Osteoblast (primary cell): Measurements from ENCODE around the gene KRTCAP2. TPM values are rescaled to one million over a fixed set of nuclear protein-coding genes. Genes with fewer than 3 reads are reported as not detected.

Source experiments
- DNase-seq: peaks from one replicate; pipeline ENCODE4 v3.0.0; 2011; ENCODE audit warnings: low spot score, mixed read lengths; ENCODE audit not compliant: insufficient read length; ENCODE audit errors: missing footprints
- H2AFZ ChIP-seq: 2 replicates; pipeline ENCODE4 v1.6.0; 2011; ENCODE audit warnings: mild to moderate bottlenecking, low read length
- H3K27ac ChIP-seq: 2 replicates; pipeline ENCODE4 v1.5.1; 2011; ENCODE audit warnings: mild to moderate bottlenecking, low read depth, low read length, moderate library complexity
- H3K27me3 ChIP-seq: 2 replicates; pipeline ENCODE4 v1.6.0; 2012; ENCODE audit warnings: mild to moderate bottlenecking, control low read depth, inconsistent platforms, low read length, moderate library complexity; ENCODE audit not compliant: insufficient read depth
- H3K36me3 ChIP-seq: 2 replicates; pipeline ENCODE4 v1.5.1; 2011; ENCODE audit warnings: mild to moderate bottlenecking, low read length, control low read depth, moderate library complexity; ENCODE audit not compliant: insufficient read depth
- H3K4me1 ChIP-seq: 2 replicates; pipeline ENCODE4 v1.5.1; 2011; ENCODE audit warnings: mild to moderate bottlenecking, low read length, control low read depth, moderate library complexity; ENCODE audit not compliant: insufficient read depth
- H3K4me2 ChIP-seq: 2 replicates; pipeline ENCODE4 v1.6.0; 2011; ENCODE audit warnings: mild to moderate bottlenecking, low read length; ENCODE audit not compliant: insufficient read depth
- H3K4me3 ChIP-seq: fragments of 200-600 bp; sonication (generic); 3 replicates; pipeline ENCODE4 v1.5.1; 2012; ENCODE audit warnings: mild to moderate bottlenecking, low read length, inconsistent platforms; ENCODE audit not compliant: insufficient read depth
- H3K79me2 ChIP-seq: 2 replicates; pipeline ENCODE4 v1.6.0; 2012; ENCODE audit warnings: mild to moderate bottlenecking, low read length, control low read depth, inconsistent platforms; ENCODE audit not compliant: insufficient read depth
- H3K9me3 ChIP-seq: 2 replicates; pipeline ENCODE4 v1.5.1; 2011; ENCODE audit warnings: low read depth, low read length, control low read depth
- H4K20me1 ChIP-seq: 2 replicates; pipeline ENCODE4 v1.6.0; 2012; ENCODE audit warnings: mild to moderate bottlenecking, low read length, control low read depth; ENCODE audit not compliant: insufficient read depth
- CTCF ChIP-seq: IDR thresholded peaks from 2 replicates; pipeline ENCODE4 v1.5.1; 2011; ENCODE audit warnings: mild to moderate bottlenecking, low read depth, low read length, moderate library complexity; ENCODE audit errors: extremely low read depth
- small RNA-seq: library from RNA; depleted of rRNA; stranded (forward); fragments of <200 nt; gene quantifications from one replicate; pipeline ENCODE3, GENCODE V24; 2012
- total RNA-seq: library from RNA; depleted of rRNA; stranded (reverse); fragments of >200 nt; gene quantifications from 2 replicates; pipeline ENCODE4 v1.2.3, GENCODE V29; 2012

The KRTCAP2 gene
- total RNA-seq, 1 donor = 117 TPM

GRCh38 chr1:155120253-155120652 lies 52.9 kb downstream of the KRTCAP2 start:
- Histone ChIP-seq H3K4me3 (no peak overlapping the region), H4K20me1 (no peaks in the 10 kb centered on the region), H3K27ac (no peak overlapping the region), H2AFZ (no peak overlapping the region), H3K27me3 (peaks cover 28% of the 10 kb centered on the region), H3K4me2 (no peak overlapping the region), H3K9me3 (no peaks in the 10 kb centered on the region), H3K79me2 (no peaks in the 10 kb centered on the region), H3K4me1 (no peaks in the 10 kb centered on the region), H3K36me3 (no peaks in the 10 kb centered on the region)
- DNase-seq = no peak
- no peak for TF ChIP-seq CTCF

Small RNA genes lying within 50 kb of the gene (small RNA-seq; reads per million reads assigned to genes)
- not detected for gene HMGN2P18
- gene RF00019 = not detected

Other genes starting within 250 kb of the KRTCAP2 start
- 6.2 and 6.5 TPM in 2 replicates for gene PMVK, start 236.6 kb downstream of the KRTCAP2 start, total RNA-seq
- gene PBXIP1, start 217.2 kb downstream of the KRTCAP2 start, total RNA-seq = 90.1 and 92.8 TPM in 2 replicates
- 12.1 and 18.5 TPM in 2 replicates for gene PYGO2, start 211.5 kb downstream of the KRTCAP2 start, total RNA-seq
- gene SHC1, start 202.6 kb downstream of the KRTCAP2 start, total RNA-seq = 230 and 239 TPM in 2 replicates
- gene CKS1B, start 198.6 kb downstream of the KRTCAP2 start, total RNA-seq = 23.2 and 23.3 TPM in 2 replicates
- 17.1 and 20.6 TPM in 2 replicates for gene FLAD1, start 190.0 kb downstream of the KRTCAP2 start, total RNA-seq
- 0.88 TPM in 1 of 2 replicates, not detected in the other for gene LENEP, start 179.7 kb downstream of the KRTCAP2 start, total RNA-seq
- 18.6 and 23.5 TPM in 2 replicates for gene ZBTB7B, start 170.5 kb downstream of the KRTCAP2 start, total RNA-seq
- not detected in 2 replicates for gene DCST2, start 139.5 kb downstream of the KRTCAP2 start, total RNA-seq
- not detected in 2 replicates for gene DCST1, start 139.5 kb downstream of the KRTCAP2 start, total RNA-seq
- gene ADAM15, start 122.0 kb downstream of the KRTCAP2 start, total RNA-seq = 89.0 and 101 TPM in 2 replicates
- gene EFNA4, start 109.6 kb downstream of the KRTCAP2 start, total RNA-seq = 3.5 and 3.6 TPM in 2 replicates
- gene EFNA3, start 94.5 kb downstream of the KRTCAP2 start, total RNA-seq = 1.4 and 2.1 TPM in 2 replicates
- 0.36 and 0.88 TPM in 2 replicates for gene EFNA1, start 45.4 kb downstream of the KRTCAP2 start, total RNA-seq
- 34.5 and 38.0 TPM in 2 replicates for gene SLC50A1, start 37.5 kb downstream of the KRTCAP2 start, total RNA-seq
- 15.9 and 34.4 TPM in 2 replicates for gene DPM3, start 32.8 kb downstream of the KRTCAP2 start, total RNA-seq
- 3.2 and 3.3 TPM in 2 replicates for gene TRIM46, start 545 bp upstream of the KRTCAP2 start, total RNA-seq
- 61.9 and 66.6 TPM in 2 replicates for gene THBS3, start 34.6 kb upstream of the KRTCAP2 start, total RNA-seq
- 37.4 and 42.7 TPM in 2 replicates for gene MTX1, start 35.4 kb upstream of the KRTCAP2 start, total RNA-seq
- gene ENTREP3, start 82.2 kb upstream of the KRTCAP2 start, total RNA-seq = 6.5 and 7.7 TPM in 2 replicates
- gene SCAMP3, start 89.1 kb upstream of the KRTCAP2 start, total RNA-seq = 35.9 and 41.3 TPM in 2 replicates
- 17.4 and 19.7 TPM in 2 replicates for gene CLK2, start 100.2 kb upstream of the KRTCAP2 start, total RNA-seq
- 2.5 and 2.9 TPM in 2 replicates for gene HCN3, start 104.2 kb upstream of the KRTCAP2 start, total RNA-seq
- not detected in 2 replicates for gene PKLR, start 128.1 kb upstream of the KRTCAP2 start, total RNA-seq
- 191 and 216 TPM in 2 replicates for gene FDPS, start 135.6 kb upstream of the KRTCAP2 start, total RNA-seq
- 15.6 and 16.5 TPM in 2 replicates for gene RUSC1, start 147.6 kb upstream of the KRTCAP2 start, total RNA-seq